ENCODE measurements around the gene ITPK1.

The ITPK1 gene

GRCh38 chr14:93047157-93047556 lies 68.6 kb downstream of the ITPK1 start:
- no peak overlapping the region for H3K4me3 ChIP-seq (ENCODE audit: low read length)
- TF ChIP-seq CTCF (conservative IDR thresholded peaks at IDR 0.05; ENCODE audit: low read length) = no peak
- no peak for DNase-seq (ENCODE audit: low read depth)

- TF ChIP-seq CTCF (conservative IDR thresholded peaks at IDR 0.05; ENCODE audit: low read length) = no peak
Observed at GRCh38 chr14:93046705-93047050, 69.0 kb downstream of the ITPK1 start.

GRCh38 chr14:93045965-93046704 lies 69.6 kb downstream of the ITPK1 start:
- H3K4me3 ChIP-seq (ENCODE audit: low read length) = no peak overlapping the region
- no peak for TF ChIP-seq CTCF (conservative IDR thresholded peaks at IDR 0.05; ENCODE audit: low read length)
- DNase-seq (ENCODE audit: low read depth) = peak; percentile 74

More at GRCh38 chr14:93046705-93047050, 69.0 kb downstream of the ITPK1 start:
- no peak overlapping the region for H3K4me3 ChIP-seq (ENCODE audit: low read length)
- no peak for DNase-seq (ENCODE audit: low read depth)

GRCh38 chr14:93045211-93045674 lies 70.5 kb downstream of the ITPK1 start:
- no peak for DNase-seq (ENCODE audit: low read depth)
- no peak overlapping the region for H3K4me3 ChIP-seq (ENCODE audit: low read length)
- no peak for TF ChIP-seq CTCF (conservative IDR thresholded peaks at IDR 0.05; ENCODE audit: low read length)

- TF ChIP-seq CTCF (conservative IDR thresholded peaks at IDR 0.05; ENCODE audit: low read length) = no peak
- DNase-seq (ENCODE audit: low read depth) = no peak
- no peak overlapping the region for H3K4me3 ChIP-seq (ENCODE audit: low read length)
Observed at GRCh38 chr14:93044556-93044955, 71.2 kb downstream of the ITPK1 start.

- DNase-seq (ENCODE audit: low read depth) = no peak
- TF ChIP-seq CTCF (conservative IDR thresholded peaks at IDR 0.05; ENCODE audit: low read length) = no peak
Observed at GRCh38 chr14:93044121-93044520, 71.6 kb downstream of the ITPK1 start.

More at GRCh38 chr14:93044121-93044520, 71.6 kb downstream of the ITPK1 start:
- H3K4me3 ChIP-seq (ENCODE audit: low read length) = no peak overlapping the region

Measured in AG10803 (cell line).